GM12874 (cell line): ENCODE results near the gene FNDC3A.

ENCODE experiments used
- CTCF ChIP-seq: IDR thresholded peaks from 2 replicates; pipeline ENCODE4 v1.5.1; 2011; ENCODE audit warnings: low read depth, mild to moderate bottlenecking, control low read depth, low read length, moderate library complexity; ENCODE audit not compliant: insufficient read depth

FNDC3A gene

GRCh38 chr13:48977973-48978372 is 2.3 kb downstream of the FNDC3A start:
- TF ChIP-seq CTCF, result no peak

GRCh38 chr13:48978942-48979601 is 3.4 kb downstream of the FNDC3A start:
- no peak for TF ChIP-seq CTCF

- no peak for TF ChIP-seq CTCF
These were observed 4.2 kb downstream of the FNDC3A start for GRCh38 chr13:48979892-48980291.

GRCh38 chr13:48983331-48983730 is 7.6 kb downstream of the FNDC3A start:
- TF ChIP-seq CTCF, result no peak

GRCh38 chr13:48985756-48986155 is 10.0 kb downstream of the FNDC3A start:
- no peak for TF ChIP-seq CTCF

GRCh38 chr13:48990900-48991299 is 15.2 kb downstream of the FNDC3A start:
- no peak for TF ChIP-seq CTCF

GRCh38 chr13:48993150-48993549 is 17.4 kb downstream of the FNDC3A start:
- TF ChIP-seq CTCF, result no peak

- no peak for TF ChIP-seq CTCF
These were observed 19.0 kb downstream of the FNDC3A start for GRCh38 chr13:48994706-48995105.
